GM19455 (cell line): ENCODE results near the gene UHRF2.
"Not testable (repeated sequence)": the region's sequence is repeated elsewhere in the genome, so short reads cannot be mapped to it uniquely, and the experiment has no call there.

Experiments
- ATAC-seq: cut with Tn5 transposase; IDR thresholded peaks from one replicate; pipeline ENCODE4 v1.9.1; 2021; ENCODE audit not compliant: unreplicated experiment

UHRF2 gene

GRCh38 chr9:6426117-6426516, 13.1 kb downstream of the UHRF2 start:
- ATAC-seq: no peak

DNA sequence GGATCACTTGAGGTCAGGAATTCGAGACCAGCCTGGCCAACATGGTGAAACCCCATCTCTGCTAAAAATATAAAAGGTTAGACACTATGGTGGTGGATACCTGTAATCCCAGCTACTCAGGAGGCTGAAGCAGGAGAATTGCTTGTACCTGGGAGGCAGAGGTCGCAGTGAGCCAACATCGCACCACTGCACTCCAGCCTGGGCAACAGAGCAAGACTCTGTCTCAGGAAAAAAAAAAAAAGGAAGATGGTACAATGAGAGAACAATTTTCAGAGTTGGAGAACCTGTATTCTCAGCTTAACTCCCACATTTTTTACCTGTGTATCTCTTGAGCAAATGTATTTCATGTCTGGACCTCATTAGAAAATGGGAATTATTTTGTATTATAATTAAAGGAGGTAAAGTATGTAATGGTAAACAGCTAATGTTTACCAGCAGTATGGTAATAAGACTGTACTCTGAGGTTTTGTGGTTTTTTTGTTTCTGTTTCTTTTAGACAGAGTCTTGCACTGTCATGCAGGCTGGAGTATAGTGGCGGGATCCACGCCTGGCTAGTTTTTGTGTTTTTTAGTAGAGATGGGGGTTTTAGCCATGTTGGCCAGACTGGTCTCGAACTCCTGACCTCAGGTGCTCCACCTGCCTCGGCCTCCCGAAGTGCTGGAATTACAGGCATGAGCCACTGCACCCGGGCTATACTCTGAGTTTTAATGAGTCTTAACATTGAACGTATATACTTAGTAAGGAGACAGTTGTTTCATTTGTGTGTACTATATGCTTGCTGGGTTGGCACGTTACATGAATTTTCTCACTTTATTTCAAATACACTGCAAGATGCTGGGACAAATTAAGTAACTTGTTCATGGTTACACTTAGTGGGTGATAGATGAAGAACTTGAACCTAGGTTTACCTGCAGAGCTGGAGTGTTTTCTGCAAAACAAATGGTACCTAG, 16.2 kb downstream of the UHRF2 start:
- peak; percentile 97 for ATAC-seq

GRCh38 chr9:6431038-6431437, 18.0 kb downstream of the UHRF2 start:
- no peak for ATAC-seq

DNA sequence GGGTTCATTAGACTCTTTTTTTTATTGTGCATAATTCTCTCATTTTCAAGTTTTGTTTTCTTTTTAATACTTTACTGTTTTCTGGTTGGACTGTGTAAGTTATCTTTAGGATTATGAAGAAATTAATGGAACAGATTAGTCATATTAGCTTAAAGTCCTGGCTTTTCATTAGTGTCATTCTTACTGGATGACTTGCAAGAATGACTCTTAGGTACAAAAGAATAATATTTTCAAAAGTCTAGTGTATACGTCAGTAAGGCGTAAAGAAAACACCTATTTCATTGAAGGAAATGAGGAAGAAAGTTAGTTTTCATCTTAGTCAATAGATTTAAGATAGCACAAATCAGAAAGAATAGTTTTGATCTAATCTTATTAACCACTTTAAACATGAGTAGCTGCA, 20.4 kb downstream of the UHRF2 start:
- no peak for ATAC-seq

DNA sequence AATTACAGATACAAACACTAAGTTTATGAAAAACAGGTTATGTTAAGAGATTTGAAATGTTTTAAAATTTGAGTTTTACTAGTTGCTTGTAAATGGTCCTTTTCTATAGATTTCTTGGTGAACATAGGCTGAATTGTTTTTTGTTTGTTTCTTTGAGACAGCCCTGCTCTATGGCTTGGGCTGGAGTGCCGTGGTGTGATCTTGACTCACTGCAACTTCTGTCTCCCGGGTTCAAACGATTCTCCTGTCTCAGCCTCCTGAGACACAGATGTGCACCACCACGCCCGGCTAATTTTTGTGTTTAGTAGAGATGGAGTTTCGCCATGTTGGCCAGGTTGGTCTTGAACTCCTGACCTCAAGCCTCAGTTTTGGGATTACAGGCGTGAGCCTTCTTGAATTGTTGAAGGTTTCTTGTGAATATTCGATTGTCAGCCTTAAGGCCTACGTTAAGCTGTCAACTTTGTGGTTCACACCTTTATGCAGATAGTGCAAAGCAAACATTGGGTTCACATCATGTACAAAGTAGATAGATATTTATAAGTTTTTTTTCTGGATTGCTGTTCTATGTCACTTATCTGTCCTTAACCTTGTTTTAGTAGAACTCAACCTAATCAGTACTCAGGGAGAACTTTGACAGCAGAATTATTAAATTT, 26.2 kb downstream of the UHRF2 start:
- ATAC-seq: no peak

GRCh38 chr9:6440405-6440804, 27.4 kb downstream of the UHRF2 start:
- no peak for ATAC-seq

GRCh38 chr9:6441269-6441668, 28.3 kb downstream of the UHRF2 start:
- no peak for ATAC-seq

- no peak for ATAC-seq
Measured at GRCh38 chr9:6443661-6444060, 30.7 kb downstream of the UHRF2 start.

DNA sequence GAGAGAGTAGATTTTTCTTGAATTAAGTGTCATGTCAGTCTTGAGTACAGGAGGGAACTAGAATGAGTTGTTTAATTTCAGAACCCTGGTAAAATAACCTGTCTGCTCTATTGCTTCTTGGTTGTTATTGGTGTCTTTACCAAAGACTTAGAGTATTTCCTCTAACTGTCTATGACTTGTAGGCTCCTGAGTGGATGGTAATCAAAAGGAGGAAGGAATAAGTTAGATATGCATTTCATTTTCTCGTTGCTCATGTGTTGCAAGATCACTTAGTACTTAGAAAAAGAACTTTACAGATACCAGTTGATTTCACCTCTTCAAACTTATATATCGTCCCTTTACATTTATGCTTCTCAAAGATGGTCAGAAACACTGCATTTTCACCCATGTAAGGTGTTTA, 31.1 kb downstream of the UHRF2 start:
- ATAC-seq: no peak

- ATAC-seq: no peak
Measured at GRCh38 chr9:6449086-6449485, 36.1 kb downstream of the UHRF2 start.

GRCh38 chr9:6449645-6450044, 36.6 kb downstream of the UHRF2 start:
- no peak for ATAC-seq

DNA sequence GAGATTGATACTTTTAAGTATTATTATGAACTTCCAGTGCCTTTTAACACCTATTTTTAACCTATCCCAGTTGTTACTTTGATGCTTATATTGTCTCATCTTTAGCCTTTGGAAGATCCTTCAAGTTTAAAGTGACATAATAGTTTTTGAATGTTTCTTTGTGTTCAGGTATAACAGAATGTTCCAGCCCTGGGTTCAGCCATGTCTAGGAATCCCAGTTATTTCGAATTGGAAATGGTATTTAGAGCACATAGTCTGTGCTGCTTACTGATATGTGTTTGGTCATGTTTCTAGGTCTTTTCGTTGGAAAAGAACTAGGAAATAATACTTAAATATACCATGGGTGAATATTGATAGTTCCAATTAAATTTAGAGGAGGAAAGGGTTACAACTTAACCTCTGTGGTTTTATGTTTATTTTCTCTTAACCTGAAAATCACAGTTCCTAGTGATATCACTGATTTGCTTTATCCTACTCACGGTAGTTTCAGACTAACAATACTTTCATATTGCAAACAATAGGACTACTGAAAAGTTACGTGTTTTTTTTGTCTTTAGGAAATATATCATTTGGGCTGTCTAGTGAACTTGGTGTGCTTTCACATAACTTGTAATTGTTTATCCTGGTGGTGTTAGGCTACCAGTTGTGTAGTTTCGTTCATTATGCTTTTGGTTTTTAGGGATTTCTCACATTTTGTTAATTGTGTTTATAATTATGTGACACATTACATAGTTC, 37.8 kb downstream of the UHRF2 start:
- no peak for ATAC-seq

- not testable (repeated sequence) for ATAC-seq
Measured at GRCh38 chr9:6455292-6455691, 42.3 kb downstream of the UHRF2 start.

DNA sequence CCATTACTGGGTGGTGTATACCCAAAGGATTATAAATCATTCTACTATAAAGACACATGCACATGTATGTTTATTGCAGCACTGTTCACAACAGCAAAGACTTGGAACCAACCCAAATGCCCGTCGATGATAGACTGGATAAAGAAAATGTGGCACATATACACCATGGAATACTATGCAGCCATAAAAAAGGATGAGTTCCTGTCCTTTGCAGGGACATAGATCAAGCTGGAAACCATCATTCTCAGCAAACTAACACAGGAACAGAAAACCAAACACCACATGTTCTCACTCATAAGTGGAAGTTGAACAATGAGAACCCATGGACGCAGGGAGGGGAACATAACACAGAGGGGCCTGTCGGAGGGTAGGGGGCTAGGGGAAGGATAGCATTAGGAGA, 45.7 kb downstream of the UHRF2 start:
- not testable (repeated sequence) for ATAC-seq

DNA sequence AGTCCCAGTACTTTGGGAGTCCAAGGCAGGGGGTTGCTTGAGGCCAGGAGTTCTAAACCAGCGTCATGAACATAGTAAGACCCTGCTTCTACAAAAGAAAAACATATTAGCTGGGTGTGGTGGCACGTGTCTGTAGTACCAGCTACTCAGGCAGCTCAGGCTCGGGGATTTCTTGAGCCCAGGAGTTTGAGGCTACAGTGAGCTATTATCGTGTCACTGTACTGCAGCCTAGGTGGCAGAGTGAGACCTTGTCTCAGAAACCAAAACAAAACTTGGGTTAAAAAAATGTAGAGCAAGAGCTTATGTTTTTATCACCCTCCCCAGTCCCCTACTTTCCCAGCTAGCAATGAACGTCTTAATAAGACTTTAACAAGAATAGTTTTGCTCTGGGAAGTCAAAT, 46.7 kb downstream of the UHRF2 start:
- ATAC-seq: no peak

GRCh38 chr9:6460189-6460768, 47.3 kb downstream of the UHRF2 start:
- no peak for ATAC-seq

DNA sequence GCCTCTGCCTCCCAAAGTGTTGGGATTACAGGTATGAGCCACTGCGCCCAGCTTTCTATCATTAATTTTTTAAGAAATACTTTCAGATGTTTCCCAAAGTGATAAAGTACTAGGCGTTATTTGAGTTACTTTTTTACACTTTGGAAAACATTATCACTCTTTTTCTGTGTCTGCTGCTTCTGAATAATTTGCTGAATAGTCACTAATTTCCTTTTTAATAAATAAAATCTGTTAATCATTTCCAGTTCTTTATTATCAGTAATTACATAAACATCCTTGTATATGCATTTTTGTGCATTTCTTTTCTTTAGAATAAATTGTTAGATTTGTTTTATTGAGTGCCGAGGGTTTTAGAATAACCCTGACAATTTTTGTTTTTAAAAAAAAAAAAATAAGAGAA, 48.6 kb downstream of the UHRF2 start:
- ATAC-seq: no peak

- ATAC-seq: no peak
Measured at GRCh38 chr9:6467006-6467625, 54.1 kb downstream of the UHRF2 start.

DNA sequence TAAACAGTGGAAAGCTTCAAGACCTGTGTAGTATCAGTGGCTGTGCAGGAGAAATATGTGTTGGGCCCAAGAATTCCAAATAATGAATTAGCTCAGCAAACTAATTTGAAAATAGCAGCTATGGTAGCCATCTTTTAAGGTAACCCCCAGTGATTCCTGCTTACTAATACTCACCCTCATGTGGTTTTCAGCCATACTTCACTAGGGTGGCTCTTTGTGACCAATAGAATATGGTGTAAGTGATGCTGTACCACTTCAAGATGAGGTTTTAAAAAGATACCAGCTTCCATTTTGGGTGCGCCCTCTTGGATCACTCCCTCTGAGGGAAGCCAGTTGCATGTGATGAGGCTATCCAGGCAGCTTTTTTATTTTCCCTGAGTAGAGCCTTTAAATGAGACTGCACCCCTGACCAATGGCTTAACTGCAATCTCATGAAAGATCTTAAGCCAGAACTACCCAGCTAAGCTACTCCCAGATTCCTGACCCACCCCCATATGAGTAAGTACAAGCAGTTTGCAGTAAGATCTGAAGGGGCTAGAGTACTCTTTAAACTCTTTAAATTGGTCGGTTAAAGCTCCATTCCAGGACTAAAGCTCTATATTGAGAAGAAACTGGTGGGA, 58.3 kb downstream of the UHRF2 start:
- ATAC-seq: no peak

DNA sequence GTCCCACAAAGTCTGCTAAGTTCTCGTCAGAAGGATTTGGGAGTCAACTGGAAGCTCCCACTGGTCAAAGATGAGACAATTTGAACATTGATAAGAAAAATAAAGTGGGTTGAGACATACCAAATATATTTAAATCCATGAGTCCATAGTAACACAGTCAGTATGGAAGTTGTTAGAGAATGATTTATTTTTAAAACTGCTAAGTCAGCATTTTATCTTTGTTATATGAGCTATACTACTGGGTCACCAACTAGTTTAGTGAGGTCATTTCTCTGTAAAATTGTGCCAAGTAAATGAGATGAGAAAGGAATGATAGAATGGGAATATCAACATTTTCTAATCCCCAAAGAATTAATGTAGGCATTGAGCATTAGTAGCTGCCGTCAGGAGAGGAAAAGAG, 60.2 kb downstream of the UHRF2 start:
- no peak for ATAC-seq
